ENCODE data around the gene PHTF1.

The PHTF1 gene

DNA sequence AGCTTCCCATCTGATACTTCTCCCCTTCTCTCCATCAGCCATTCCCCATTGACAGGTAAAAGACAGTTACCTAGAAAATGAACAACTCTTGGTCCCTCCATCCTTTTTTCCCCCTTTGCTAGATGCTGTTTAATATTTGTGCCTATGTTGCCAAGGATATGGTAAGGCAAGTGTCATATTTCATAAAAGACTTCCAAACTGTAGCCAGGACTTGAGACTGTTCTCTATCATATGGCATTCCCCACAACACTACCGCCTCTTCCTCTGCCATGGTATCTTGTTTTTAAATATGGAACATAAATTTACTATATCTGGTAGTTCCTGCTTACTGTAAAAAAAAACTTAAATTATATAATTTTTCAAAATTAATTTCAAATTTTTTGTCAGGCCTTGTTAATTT, 97.2 kb downstream of the PHTF1 start:
- no peak overlapping the region for H3K27ac ChIP-seq
- no peak for TF ChIP-seq ZFX (IDR thresholded peaks at IDR 0.05; ENCODE audit: borderline replicate concordance)
- TF ChIP-seq, protein P1, sequence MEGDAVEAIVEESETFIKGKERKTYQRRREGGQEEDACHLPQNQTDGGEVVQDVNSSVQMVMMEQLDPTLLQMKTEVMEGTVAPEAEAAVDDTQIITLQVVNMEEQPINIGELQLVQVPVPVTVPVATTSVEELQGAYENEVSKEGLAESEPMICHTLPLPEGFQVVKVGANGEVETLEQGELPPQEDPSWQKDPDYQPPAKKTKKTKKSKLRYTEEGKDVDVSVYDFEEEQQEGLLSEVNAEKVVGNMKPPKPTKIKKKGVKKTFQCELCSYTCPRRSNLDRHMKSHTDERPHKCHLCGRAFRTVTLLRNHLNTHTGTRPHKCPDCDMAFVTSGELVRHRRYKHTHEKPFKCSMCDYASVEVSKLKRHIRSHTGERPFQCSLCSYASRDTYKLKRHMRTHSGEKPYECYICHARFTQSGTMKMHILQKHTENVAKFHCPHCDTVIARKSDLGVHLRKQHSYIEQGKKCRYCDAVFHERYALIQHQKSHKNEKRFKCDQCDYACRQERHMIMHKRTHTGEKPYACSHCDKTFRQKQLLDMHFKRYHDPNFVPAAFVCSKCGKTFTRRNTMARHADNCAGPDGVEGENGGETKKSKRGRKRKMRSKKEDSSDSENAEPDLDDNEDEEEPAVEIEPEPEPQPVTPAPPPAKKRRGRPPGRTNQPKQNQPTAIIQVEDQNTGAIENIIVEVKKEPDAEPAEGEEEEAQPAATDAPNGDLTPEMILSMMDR (IDR thresholded peaks at IDR 0.05): no peak

GRCh38 chr1:113660088-113660487, 99.2 kb downstream of the PHTF1 start:
- no peak overlapping the region for H3K27ac ChIP-seq
- TF ChIP-seq, protein P1 (IDR thresholded peaks at IDR 0.05): no peak
- no peak for TF ChIP-seq ZFX (IDR thresholded peaks at IDR 0.05; ENCODE audit: borderline replicate concordance)

GRCh38 chr1:113659556-113659955, 99.7 kb downstream of the PHTF1 start:
- no peak for TF ChIP-seq ZFX (IDR thresholded peaks at IDR 0.05; ENCODE audit: borderline replicate concordance)
- TF ChIP-seq, protein P1 (IDR thresholded peaks at IDR 0.05): no peak
- no peak overlapping the region for H3K27ac ChIP-seq

- H3K27ac ChIP-seq: no peak overlapping the region
- TF ChIP-seq, protein P1 (IDR thresholded peaks at IDR 0.05): no peak
- no peak for TF ChIP-seq ZFX (IDR thresholded peaks at IDR 0.05; ENCODE audit: borderline replicate concordance)
These were observed 100.3 kb downstream of the PHTF1 start for GRCh38 chr1:113659035-113659434.

GRCh38 chr1:113657556-113658063, 101.7 kb downstream of the PHTF1 start:
- H3K27ac ChIP-seq: no peak overlapping the region
- TF ChIP-seq ZFX (IDR thresholded peaks at IDR 0.05; ENCODE audit: borderline replicate concordance): no peak
- TF ChIP-seq, protein P1 (IDR thresholded peaks at IDR 0.05): no peak

GRCh38 chr1:113657126-113657525, 102.2 kb downstream of the PHTF1 start:
- no peak for TF ChIP-seq ZFX (IDR thresholded peaks at IDR 0.05; ENCODE audit: borderline replicate concordance)
- TF ChIP-seq, protein P1 (IDR thresholded peaks at IDR 0.05): no peak
- H3K27ac ChIP-seq: no peak overlapping the region

DNA sequence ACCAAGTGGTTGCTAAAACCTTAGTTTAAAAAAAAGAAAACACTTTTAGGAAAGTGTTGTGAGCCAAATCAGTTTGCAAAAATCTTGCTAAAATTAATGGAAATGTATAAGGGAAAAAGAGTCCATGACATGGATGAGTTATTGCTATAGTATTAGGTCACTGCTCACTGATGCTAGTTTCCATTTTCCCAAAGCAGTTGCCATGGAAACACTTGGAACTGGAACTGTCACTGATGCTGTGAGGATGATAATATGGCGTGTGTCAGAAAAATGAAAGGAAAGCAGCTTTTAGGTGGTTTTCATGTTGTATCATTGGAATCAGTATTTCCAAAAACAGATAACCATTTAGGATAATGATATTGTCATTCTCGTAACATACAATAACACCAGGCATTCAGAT, 104.4 kb downstream of the PHTF1 start:
- H3K27ac ChIP-seq: no peak overlapping the region
- TF ChIP-seq, protein P1 (IDR thresholded peaks at IDR 0.05): no peak
- TF ChIP-seq ZFX (IDR thresholded peaks at IDR 0.05; ENCODE audit: borderline replicate concordance): no peak

All from 22Rv1 (cell line).